HL-60 (cell line): ENCODE data around the gene MYBPHL.

Experiments
- GABPA ChIP-seq: IDR thresholded peaks from 2 replicates; pipeline ENCODE4 v1.6.1; 2012; ENCODE audit warnings: low read depth
- POLR2AphosphoS5 ChIP-seq: IDR thresholded peaks from 2 replicates; pipeline ENCODE4 v1.6.1; 2012; ENCODE audit warnings: low read depth
- SPI1 ChIP-seq: IDR thresholded peaks from 2 replicates; pipeline ENCODE4 v1.6.1; 2012; ENCODE audit warnings: low read depth, mild to moderate bottlenecking, borderline replicate concordance
- TF ChIP-seq, protein P1 (sequence below): IDR thresholded peaks from one replicate; pipeline ENCODE4 v1.5.1; 2011; ENCODE audit warnings: low read length, control low read depth, inconsistent platforms; ENCODE audit not compliant: insufficient read depth
- TF ChIP-seq, protein P2 (sequence below): IDR thresholded peaks from 2 replicates; pipeline ENCODE4 v1.6.1; 2012; ENCODE audit warnings: low read depth; ENCODE audit not compliant: insufficient replicate concordance

DNA sequence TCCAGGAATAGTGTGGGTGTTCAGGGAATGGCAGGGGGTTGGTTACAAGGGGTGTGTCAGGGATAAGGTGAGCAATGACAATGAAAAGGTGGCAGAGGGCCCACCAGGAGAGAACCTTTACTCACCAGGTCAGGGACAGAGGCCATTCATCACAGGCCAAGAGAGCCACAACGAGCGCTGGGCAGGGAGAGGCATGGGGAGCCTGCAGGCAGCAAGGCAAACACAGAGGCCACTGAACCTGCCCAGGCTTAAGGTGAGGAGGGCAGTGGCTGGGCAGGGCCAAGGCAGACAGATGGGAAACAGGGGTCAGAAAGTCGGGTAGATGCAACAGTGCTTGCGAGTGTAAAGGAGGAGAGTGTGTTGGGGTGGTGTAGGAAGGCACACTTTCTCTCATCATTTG is 28.3 kb upstream of the MYBPHL start:
- TF ChIP-seq, protein P1, sequence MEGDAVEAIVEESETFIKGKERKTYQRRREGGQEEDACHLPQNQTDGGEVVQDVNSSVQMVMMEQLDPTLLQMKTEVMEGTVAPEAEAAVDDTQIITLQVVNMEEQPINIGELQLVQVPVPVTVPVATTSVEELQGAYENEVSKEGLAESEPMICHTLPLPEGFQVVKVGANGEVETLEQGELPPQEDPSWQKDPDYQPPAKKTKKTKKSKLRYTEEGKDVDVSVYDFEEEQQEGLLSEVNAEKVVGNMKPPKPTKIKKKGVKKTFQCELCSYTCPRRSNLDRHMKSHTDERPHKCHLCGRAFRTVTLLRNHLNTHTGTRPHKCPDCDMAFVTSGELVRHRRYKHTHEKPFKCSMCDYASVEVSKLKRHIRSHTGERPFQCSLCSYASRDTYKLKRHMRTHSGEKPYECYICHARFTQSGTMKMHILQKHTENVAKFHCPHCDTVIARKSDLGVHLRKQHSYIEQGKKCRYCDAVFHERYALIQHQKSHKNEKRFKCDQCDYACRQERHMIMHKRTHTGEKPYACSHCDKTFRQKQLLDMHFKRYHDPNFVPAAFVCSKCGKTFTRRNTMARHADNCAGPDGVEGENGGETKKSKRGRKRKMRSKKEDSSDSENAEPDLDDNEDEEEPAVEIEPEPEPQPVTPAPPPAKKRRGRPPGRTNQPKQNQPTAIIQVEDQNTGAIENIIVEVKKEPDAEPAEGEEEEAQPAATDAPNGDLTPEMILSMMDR, result no peak
- TF ChIP-seq GABPA (no peak), POLR2AphosphoS5 (no peak), SPI1 (no peak)
- TF ChIP-seq, protein P2, sequence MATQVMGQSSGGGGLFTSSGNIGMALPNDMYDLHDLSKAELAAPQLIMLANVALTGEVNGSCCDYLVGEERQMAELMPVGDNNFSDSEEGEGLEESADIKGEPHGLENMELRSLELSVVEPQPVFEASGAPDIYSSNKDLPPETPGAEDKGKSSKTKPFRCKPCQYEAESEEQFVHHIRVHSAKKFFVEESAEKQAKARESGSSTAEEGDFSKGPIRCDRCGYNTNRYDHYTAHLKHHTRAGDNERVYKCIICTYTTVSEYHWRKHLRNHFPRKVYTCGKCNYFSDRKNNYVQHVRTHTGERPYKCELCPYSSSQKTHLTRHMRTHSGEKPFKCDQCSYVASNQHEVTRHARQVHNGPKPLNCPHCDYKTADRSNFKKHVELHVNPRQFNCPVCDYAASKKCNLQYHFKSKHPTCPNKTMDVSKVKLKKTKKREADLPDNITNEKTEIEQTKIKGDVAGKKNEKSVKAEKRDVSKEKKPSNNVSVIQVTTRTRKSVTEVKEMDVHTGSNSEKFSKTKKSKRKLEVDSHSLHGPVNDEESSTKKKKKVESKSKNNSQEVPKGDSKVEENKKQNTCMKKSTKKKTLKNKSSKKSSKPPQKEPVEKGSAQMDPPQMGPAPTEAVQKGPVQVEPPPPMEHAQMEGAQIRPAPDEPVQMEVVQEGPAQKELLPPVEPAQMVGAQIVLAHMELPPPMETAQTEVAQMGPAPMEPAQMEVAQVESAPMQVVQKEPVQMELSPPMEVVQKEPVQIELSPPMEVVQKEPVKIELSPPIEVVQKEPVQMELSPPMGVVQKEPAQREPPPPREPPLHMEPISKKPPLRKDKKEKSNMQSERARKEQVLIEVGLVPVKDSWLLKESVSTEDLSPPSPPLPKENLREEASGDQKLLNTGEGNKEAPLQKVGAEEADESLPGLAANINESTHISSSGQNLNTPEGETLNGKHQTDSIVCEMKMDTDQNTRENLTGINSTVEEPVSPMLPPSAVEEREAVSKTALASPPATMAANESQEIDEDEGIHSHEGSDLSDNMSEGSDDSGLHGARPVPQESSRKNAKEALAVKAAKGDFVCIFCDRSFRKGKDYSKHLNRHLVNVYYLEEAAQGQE, result no peak
